B cell (primary cell): Measurements from ENCODE around the gene TFB1M.

Experiments used
- CTCF ChIP-seq: fragments of 200-600 bp; IDR thresholded peaks from one replicate; pipeline ENCODE4 v1.8.0; 2022; ENCODE audit warnings: antibody characterized with exemption, mild to moderate bottlenecking
- EZH2 ChIP-seq: IDR thresholded peaks from 2 replicates; pipeline ENCODE4 v1.6.1; 2012; ENCODE audit warnings: borderline replicate concordance, low read depth, mild to moderate bottlenecking, moderate library complexity, low read length; ENCODE audit not compliant: insufficient read depth, poor library complexity, severe bottlenecking

GRCh38 chr6:155349956-155350355 lies 35.7 kb upstream of the TFB1M start:
- TF ChIP-seq CTCF (no peak), EZH2 (no peak)
